Esophagus mucosa (tissue), 1 donor: ENCODE measurements around the gene MYD88. TPM values are rescaled to one million over a fixed set of nuclear protein-coding genes. Genes with fewer than 3 reads are reported as not detected.
"Not testable (repeated sequence)": the region's sequence is repeated elsewhere in the genome, so short reads cannot be mapped to it uniquely, and the experiment has no call there.

Experiments used
- ATAC-seq: fragments of 200-7000 bp; cut with Tn5 transposase; one replicate; pipeline ENCODE4 v1.9.1; 2020
- total RNA-seq: library from RNA; stranded (reverse); gene quantifications from one replicate; pipeline ENCODE4 v1.2.4, GENCODE V29; 2023
- donor health status: DM: yes; HTN: yes; CAD: no.

MYD88 gene
- total RNA-seq, 1 donor from 2014 or later: 41.5 TPM

DNA sequence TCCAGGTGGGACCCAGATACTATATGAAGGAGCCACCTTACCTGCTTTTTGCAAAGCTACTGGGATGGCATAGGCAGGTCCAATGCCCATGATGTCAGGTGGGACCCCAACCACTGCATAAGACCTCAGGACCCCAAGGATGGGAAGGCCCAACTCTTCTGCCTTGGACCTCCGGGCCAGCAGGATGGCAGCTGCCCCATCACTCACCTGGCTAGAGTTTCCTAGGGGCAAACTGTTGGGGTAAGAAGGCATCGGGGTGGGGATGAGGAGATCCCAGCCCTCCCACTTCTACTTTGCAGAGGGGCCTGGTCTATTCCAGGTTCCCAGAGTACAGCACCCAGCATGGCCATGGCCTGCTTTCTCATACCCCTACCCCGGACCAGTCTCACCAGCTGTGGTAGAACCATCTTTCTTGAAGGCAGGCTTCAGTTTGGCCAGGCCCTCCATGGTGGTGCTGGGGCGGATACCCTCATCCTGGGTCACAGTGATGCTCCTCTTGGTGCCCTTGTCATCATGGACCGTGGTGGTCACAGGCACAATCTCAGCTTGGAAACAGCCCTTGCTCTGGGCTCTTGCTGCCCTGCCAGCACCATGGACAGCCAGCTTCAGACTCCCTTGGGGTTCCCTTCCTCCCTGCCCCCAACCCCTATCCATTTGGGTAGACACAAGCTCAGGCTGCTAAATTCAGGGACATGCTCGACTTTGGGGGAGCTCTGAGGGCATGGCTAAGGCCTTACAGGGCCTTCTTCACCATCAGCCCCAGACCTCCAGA, 12.2 kb upstream of the MYD88 start:
- no peak for ATAC-seq

DNA sequence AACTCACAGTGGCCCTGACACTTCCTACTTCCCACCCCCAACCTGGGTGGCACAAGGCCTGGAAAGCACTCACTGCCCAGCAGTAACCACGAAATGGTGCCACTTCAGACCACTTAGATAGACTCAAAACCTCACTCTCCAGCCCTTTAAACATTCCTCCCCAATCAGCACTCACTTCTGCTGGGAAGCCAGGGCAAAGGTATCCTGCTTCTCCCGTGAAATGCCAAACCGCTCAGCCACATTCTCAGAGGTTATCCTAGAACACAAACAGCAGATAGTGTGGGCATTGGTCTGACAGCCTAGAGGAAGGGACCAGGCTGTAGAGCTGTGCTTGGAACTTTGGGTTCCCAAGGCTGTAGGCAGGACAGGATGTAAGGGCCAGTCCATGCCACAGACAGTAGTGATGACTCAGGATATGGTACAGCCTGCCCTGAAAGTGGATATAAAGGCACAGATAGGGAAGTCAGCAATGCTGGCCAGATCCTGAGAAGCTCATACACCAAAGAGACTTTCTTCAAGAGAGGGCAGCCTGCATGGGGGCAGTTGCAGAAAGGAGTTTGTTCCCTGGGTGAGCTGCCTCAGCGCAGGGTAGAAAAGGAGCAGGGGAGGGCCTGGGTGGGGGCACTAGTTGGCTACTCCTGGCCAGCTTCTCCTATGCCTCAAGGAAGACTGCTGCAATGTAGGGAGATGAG, 10.7 kb upstream of the MYD88 start:
- no peak for ATAC-seq

DNA sequence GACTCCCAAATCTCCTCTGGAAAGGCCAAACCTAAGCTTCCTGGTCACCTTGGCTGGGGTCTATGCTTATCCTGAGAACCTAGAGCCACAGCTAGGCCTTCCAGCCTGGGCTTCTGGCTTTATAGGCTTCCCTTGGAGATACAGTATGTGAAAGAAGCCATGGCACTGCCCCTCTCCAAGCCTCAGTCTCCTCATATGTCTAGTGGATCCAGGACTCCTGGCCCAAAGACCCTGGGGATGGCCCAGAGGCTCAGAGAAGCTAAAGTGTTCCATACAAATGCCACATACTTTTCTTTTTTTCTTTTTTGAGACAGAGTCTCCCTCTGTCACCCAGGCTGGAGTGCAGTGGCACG, 10.2 kb upstream of the MYD88 start:
- ATAC-seq: no peak

DNA sequence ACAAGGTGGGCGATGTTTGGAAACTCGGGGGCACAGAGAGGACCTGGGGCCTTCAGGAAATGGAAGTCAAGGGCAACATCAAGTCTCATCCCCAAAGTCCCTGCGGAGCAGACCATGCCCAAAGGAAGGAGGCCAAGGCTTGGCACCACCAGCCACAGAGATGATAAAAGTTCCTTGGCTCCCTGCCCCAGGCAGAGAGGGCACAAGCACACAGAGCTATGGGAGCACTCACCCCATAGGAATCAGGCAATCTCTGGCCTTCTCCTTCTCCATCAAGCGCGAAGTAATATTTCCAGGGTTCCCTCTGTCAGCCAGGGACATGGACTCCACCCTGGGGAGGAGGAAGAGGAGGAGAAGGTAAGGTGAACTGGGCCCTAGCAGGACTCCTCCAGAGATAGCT, 9.4 kb upstream of the MYD88 start:
- no peak for ATAC-seq

DNA sequence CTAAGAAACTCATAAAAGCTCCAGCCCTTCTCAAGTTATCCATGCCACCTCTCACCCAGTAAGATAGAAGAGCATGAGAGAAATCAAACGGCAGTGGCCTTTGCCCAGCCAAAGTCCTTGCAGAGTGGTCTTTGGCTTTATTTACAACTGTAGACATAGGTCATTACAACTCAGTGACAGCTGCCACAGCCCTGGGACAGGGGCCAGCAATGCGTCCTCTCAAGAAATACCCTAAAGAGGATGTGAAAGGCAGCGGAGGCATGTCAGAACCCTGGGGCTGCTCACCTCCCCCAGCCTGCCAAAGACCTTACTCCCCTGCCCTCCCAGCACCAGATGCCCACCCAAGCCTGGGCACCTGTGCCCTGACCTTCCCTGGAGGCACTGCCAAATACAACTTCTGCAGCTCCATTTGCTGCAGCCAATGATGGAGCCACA, 7.8 kb upstream of the MYD88 start:
- ATAC-seq: no peak

DNA sequence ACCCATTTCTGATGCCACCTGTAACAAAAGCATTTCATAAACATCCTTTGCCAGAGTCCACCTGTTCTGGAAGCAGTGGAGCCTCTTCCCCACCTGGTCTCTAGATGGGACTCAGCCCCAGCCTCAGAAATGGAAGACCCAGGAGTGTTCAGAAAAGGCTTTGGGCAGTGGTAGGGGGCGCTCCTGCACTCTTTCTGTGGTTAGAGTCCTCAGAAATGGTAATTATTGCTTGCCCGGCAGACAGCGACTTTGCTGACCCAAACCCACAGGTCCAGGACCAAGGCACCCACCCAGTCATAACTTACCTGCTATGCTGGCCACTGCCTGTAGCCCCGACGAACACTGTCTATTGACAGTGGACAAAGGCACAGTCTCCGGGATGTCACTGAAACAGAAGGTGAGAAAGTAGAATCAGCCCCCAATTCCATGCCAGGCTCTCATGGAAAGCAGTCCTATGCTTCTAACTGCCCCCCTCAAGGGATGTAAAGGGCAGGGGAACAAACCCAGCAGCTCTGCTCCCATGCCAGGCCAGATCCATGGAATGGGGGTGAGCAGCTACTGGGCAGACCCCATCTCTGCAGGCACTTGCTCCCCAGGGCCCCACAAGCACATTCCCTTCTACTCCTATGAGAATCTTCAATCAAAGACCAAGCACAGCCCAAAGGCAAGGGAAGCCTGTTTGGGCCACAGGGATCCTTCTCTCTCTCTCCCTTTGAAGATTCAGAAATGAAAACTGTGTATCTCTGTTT, 6.7 kb upstream of the MYD88 start:
- ATAC-seq: no peak

DNA sequence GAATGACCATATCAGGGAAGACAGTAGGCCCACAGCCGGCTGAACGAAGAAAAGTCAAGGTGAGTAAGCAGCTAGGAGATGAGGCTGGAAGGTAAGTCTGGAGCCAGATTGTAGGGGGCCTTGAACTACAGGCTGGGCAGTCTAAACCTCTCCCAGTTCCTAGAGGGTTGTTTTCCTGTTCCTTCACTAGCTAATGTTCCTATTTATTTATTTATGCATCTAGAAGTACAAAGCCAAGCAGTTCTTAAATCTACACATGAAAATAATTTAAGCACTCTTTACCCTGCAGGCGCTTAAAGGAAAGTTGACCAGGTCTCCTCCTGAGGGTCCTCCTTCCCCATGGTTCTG, 5.3 kb upstream of the MYD88 start:
- no peak for ATAC-seq

DNA sequence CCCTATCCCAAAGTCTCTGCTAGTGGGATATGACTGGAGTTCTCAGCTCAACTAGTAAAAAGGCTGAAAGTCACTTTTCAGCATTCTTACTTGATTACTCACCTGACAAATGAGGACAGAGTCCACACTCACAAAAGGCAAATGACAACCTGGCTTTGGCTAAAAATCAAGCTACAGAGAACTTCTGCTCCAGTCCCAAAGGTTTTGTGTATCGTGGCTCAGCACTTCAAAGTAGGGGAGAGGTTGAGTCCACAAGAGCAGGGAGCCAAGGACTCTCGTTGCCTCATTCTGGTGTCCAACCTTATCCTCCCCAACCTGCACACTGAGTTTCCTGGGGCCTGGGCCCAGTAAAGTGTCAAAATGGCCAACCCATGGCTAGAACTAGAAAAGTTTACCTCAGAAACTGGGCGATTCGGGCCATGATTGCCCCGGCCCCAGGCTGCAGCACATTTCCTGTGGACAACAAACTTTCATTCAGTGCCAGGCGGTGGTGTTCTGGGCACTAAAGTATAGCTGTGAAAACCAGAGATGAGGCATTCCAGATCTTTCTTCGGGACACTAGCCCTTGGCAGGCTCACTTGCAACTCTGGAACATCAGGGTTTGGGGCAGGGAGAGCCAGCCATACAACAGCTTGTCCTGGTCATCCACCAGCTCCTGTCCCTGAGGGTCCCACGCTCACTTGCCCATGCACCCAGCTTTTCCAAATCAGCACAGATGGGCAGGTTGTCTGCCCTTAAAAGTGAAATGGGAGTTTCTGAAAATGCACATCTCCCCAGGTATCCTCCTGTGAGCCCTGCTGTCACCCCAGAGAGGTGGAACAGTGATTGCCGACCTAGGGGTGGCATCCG, 4.7 kb upstream of the MYD88 start:
- ATAC-seq: no peak

DNA sequence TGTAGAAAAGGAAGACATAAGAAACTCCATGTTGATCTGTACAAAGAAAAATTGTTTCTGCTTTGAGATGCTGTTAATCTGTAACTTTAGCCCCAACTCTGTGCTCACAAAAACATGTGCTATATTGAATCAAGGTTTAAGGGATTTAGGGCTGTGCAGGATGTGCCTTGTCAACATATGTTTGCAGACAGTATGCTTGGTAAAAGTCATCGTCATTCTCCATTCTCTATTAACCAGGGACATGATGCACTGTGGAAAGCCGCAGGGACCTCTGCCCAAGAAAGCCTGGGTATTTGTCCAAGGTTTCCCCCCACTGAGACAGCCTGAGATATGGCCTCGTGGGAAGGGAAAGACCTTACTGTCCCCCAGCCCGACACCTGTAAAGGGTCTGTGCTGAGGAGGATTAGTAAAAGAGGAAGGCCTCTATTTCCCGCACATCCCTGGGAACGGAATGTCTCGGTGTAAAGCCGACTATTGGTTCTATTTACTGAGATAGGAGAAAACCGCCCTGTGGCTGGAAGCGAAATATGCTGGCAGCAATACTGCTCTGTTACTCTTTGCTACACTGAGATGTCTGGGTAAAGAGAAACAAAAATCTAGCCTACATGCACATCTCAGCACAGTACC, 3.8 kb upstream of the MYD88 start:
- ATAC-seq: not testable (repeated sequence)

DNA sequence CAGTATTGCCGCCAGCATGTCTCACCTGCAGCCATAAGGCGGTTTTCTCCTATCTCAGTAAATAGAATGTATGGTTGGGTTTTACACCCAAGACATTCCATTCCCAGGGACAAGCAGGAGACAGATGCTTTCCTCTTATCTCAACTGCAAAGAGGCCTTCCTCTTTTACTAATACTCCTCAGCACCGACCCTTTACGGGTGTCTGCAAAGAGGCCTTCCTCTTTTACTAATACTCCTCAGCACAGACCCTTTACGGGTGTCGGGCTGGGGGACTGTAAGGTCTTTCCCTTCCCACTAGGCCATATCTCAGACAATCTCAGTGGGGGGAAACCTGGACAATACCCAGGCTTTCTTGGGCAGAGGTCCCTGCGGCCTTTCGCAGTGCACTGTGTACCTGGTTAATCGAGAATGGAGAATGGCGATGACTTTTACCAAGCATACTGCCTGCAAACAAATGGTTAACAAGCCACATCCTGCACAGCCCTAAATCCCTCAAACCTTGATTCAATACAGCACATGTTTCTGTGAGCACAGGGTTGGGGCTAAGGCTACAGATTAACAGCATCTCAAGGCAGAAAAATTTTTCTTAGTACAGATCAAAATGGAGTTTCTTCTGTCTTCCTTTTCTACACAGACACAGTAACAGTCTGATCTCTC, 2.7 kb upstream of the MYD88 start:
- ATAC-seq: not testable (repeated sequence)

DNA sequence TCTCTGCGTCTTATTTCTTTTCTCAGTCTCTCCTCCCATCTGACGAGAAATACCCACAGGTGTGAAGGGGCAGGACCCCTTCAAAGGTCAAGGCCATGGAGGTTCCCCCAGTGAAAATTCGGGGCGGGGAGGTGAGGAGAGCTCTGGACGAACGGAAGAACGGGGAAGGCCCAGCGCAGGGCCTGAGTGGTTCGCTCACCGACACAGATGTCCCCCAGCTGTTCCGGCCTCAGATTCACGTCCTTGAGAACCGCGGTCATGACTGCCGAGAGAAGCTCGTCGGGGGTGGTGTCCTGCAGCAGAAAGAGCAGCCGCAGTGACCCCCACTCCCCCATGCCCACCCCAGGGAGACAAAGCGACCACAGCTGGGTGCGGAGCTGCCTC, 2.1 kb upstream of the MYD88 start:
- peak; percentile 2 for ATAC-seq

DNA sequence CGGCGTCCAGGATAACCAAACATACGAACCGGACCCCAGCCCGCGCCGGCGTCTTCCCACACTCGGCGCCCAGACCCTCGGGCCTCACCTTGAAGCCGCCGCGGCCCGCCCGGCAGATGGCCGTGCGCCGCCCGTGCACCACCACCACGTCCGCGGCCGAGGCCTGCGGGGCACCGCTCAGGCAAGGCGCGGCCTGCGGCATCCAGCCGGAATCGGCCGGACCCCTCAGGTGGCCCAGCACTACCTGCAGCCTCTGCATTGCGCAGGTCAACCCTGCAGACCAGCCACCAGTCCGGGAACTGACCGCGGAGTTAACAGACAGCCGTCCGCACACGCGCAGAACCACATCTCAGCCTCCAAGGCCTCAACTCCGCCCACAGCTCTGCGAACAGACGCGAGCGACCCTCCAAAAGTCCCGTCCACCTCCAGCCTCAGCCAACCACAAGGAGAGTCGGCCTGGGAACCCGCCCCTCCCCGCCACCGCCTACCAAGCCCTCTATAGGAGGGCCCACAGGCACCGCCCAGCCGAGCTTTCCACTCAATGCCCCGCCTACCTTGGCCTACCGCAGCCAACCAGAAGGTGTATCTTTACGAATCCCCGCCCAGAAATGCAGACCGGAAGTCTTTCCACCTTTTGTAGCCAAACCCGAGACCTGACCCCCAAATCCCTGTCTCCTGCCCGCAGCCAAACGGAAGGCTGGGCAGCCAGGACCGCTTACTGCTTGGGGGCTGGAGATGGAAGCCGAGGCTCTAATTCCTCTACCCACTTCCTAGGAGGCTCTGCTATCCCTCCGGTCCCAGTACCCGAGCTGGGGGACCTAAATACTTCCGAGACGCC, 1.5 kb upstream of the MYD88 start, which contains the start of gene ACAA1:
Gene ACAA1, minus strand, starts transcription at position 351 of the 838 bp plus-strand sequence. Its CDS starts 92 bp downstream, at position 259.
- peak; percentile 96 for ATAC-seq

DNA sequence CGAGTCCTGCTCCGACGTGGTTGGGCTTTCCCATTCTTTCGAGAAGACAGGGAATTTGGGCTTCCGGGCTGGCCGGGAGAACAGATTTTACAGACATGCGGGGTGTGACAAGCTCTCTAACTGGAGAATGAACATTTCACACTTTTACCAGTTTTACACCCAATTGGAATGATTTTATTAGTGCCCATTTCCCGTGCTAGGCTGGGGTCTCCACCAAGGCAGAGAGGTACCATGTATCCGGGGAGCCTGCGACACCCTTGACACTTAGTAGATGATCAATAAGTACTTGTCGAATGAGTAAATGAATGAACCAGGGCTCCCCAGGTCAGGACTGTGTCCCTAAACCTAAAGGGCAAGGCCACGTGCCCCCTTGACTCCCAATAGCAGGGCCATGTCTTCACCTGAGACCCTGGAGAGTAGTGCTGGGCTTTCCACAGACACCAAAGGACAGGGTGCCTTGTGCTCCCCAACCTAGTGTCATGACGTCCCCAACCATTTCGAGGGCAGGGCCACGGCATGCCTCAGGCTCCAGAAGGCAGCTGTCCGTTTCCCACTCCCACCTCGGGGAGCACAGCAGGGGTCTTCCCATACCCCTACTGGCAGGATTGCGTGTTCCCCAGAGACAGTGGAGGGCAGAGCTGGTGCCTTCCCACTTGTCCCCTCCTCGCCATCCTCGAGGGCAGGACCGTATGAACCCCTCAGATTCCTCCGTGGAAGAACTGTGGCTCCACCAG, 679 bp upstream of the MYD88 start:
- no peak for ATAC-seq

DNA sequence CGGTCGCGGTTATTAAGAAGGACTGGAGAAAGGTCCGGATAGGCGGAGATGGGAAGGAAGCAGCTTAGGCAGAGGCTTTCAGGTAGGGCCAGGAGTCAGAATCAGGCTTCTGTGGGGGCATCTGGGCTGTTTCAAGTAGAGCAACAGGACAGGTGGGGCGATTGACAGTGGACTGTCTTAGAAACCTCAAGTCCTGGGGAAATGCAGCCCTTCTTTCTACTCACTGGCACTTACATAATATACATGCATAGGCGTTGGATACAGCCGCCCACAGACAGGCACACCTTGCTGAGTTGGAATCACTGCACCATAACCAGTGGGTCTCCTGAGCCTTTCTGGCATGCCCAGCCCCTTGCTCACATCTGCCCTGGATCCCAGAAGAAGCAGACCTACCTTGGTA, 730 bp downstream of the MYD88 start:
- no peak for ATAC-seq

DNA sequence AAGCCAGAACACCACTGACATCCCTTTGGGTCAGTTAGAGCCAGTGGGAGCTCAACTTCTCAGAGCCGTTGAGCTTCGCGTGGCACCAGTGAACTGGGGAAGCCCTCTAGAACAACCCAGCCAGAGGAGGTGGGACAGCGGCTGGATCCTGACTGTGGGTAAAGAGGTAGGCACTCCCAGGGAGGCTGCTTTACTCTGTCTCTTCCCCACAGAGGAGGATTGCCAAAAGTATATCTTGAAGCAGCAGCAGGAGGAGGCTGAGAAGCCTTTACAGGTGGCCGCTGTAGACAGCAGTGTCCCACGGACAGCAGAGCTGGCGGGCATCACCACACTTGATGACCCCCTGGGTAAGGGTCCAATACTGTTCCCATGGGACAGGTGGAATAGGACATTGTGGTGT, 1.2 kb downstream of the MYD88 start:
- no peak for ATAC-seq

DNA sequence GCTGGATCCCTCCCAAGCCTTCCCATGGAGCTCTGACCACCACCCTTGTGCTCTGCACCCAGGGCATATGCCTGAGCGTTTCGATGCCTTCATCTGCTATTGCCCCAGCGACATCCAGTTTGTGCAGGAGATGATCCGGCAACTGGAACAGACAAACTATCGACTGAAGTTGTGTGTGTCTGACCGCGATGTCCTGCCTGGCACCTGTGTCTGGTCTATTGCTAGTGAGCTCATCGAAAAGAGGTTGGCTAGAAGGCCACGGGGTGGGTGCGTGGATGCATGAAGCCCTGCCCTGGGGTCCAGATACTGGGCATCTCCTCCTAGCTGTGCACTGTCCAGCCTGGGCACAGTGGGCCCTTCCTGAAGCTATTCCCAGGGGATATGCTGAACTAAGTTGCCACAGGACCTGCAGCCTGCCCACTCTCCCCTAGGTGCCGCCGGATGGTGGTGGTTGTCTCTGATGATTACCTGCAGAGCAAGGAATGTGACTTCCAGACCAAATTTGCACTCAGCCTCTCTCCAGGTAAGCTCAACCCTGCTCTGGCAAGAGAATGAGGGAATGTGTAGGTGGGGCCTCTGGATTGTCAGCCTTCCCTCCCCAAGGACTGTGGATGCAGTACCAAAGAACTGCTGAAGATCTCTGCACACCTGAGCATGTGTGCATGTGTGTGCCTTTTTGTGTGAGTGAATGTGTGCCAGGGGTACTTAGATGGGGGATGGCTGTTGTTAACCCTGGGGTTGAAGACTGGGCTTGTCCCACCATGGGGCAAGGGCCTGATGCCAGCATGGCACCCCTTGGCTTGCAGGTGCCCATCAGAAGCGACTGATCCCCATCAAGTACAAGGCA, 2.1 kb downstream of the MYD88 start:
- no peak for ATAC-seq

DNA sequence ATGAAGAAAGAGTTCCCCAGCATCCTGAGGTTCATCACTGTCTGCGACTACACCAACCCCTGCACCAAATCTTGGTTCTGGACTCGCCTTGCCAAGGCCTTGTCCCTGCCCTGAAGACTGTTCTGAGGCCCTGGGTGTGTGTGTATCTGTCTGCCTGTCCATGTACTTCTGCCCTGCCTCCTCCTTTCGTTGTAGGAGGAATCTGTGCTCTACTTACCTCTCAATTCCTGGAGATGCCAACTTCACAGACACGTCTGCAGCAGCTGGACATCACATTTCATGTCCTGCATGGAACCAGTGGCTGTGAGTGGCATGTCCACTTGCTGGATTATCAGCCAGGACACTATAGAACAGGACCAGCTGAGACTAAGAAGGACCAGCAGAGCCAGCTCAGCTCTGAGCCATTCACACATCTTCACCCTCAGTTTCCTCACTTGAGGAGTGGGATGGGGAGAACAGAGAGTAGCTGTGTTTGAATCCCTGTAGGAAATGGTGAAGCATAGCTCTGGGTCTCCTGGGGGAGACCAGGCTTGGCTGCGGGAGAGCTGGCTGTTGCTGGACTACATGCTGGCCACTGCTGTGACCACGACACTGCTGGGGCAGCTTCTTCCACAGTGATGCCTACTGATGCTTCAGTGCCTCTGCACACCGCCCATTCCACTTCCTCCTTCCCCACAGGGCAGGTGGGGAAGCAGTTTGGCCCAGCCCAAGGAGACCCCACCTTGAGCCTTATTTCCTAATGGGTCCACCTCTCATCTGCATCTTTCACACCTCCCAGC, 2.9 kb downstream of the MYD88 start:
- no peak for ATAC-seq

DNA sequence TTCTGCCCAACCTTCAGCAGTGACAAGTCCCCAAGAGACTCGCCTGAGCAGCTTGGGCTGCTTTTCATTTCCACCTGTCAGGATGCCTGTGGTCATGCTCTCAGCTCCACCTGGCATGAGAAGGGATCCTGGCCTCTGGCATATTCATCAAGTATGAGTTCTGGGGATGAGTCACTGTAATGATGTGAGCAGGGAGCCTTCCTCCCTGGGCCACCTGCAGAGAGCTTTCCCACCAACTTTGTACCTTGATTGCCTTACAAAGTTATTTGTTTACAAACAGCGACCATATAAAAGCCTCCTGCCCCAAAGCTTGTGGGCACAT, 3.5 kb downstream of the MYD88 start:
- no peak for ATAC-seq
